Stimulated activated CD8-positive, alpha-beta memory T cell treated with anti-CD3 and anti-CD28 coated beads, Interleukin-2, amount 100 ng/mL, for 48 hours (primary cell): ENCODE data around the gene CYB5B.
A peak's percentile ranks its signal among the peaks of the same experiment; 100 is the strongest.

Experiments
- DNase-seq, 2 donors: peaks; one replicate each; pipeline ENCODE4 v3.0.0-alpha.2; 2020; ENCODE audit warnings: low read depth in 2 of 2

The CYB5B gene, protein sequence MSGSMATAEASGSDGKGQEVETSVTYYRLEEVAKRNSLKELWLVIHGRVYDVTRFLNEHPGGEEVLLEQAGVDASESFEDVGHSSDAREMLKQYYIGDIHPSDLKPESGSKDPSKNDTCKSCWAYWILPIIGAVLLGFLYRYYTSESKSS

DNA sequence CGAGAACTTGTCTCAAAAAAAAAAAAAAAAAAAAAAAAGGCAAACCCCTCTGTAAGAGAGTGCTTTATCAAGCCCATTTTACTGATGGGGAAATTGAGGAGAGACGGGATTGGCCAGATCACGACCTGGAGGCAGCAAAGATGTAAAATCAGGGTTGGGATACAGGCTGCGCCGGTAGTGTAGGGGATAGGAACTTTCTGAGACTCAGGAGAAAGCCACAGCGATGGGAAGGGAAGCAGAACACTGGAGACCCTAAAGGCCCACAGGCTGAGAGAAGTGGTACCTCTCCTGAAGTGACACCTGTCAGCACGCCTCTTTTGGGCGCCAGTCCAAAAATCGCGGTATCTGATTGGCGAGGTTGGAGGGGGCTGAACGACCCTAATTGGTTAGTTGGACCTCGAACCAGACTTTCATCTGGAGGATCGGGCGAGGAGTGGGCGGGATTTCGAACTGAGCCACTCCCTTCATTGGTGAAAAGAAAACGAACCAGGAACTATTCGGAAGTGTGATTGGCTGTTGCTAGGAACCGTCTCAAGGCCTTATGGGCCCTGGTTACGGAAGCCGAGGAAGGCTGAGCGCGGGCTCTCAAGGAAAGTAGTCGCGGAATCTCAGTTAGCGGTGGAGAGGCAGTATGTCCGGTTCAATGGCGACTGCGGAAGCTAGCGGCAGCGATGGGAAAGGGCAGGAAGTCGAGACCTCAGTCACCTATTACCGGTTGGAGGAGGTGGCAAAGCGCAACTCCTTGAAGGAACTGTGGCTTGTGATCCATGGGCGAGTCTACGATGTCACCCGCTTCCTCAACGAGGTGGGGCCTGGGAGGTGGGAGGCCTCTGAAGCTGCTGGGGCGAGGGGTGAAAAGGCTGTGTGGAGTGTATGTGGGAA is at the start of gene CYB5B:
CYB5B (plus strand) TSS at position 567 of the 882 bp plus-strand sequence; CDS start at position 632, 65 bp downstream.
- peak; percentile 84 to 92 for DNase-seq

DNA sequence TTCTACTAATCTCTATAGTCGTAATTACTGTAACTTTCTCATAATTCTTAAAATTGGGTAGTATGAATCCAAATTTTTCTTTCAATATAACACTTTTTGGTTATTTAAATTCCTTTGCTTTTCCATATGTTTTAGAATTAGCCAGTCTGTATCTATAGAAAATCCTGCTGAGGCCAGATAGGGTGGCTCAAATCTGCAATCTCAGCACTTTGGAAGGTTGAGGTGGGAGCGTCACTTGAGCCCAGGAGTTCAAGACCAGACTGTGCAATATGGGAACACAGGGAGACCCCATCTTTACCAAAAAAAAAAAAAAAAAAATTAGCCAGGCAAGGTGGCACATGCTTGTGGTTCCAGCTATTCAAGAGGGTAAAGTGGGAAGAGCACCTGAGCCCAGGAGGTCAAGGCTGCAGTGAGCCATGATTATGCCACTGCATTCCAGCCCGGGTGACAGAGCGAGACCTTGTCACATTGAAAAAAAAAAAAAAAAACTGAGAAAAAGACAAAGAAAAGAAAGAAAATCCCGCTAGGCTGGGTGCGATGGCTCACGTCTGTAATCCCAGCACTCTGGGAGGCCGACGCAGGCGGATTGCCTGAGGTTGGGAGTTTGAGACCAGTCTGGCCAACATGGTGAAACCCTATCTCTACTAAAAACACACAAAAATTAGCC is 47.9 kb upstream of the CYB5B start:
- DNase-seq, result no peak

DNA sequence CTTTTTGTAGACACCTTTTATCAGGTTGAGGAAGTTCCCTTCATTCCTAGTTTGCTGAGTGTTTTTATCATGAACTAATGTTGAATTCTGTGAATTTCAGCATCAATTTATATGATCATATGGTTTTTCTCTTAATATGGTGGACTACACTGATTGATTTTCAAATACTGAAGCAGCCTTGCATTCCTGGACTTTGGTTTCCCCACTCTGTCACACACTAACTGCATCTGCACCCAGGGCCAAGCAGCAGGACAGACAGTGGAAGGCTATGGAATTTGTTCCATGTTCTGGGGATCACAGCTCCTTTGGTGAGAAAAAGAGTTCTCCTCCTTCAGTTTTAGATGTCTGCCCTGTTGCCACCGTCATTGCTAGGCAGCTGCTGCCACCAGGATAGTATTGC is 46.4 kb upstream of the CYB5B start:
- no peak for DNase-seq

DNA sequence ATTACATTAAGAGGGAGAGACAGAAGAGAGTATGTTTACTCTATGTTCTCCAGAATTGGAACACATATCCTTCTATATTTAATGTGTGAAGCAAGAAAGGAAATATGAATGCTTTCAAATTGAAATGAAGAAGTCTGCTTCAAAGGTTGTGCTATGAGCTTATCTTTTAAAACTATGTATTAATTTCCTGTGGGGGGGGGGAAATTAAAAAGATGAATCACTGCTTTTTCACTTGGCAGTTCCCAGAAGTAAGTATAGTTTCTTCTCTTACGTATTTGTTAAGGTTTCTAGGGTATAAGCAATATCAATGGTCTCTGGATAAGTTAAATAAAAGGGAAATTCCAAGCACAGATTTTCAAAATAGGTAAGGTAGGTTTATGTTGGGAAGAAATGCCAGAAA is 45.7 kb upstream of the CYB5B start:
- DNase-seq, result no peak

DNA sequence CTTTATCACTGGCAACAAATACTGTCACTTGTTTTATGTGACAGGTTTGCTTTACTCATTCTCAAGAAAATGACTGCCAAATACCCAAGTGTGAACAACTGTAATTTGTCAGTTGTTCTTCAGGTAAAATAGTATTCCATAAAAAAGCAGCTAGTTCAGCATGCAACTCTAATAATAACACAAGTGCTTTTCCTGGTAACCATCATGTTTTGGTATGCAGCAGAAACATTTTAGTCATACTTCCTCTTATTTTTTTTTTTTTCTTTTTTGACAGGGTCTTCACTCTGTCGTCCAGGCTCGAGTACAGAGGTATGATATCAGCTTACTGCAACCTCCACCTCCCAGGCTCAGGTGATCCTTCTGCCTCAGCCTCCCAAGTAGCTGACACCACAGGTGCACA is 43.2 kb upstream of the CYB5B start:
- no peak for DNase-seq

DNA sequence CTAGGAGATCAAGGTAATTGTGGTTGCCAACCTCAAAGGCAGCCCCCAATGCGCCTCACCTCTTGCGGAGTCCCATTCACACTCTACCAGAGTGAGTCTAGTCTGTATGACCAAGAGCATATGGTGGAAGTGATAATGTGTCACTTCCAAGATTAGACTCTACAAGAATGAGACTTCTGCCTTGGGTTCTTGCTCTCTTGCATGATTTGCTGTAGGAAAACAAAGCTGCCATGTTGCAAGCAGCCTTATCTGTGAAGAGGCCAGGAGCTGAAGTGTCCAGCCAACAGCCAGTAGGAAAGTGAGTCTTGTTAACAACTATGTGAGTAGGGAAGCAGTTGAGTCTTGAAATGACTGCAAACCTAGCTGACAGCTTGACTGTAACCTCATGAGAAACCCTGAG is 42.0 kb upstream of the CYB5B start:
- no peak for DNase-seq

DNA sequence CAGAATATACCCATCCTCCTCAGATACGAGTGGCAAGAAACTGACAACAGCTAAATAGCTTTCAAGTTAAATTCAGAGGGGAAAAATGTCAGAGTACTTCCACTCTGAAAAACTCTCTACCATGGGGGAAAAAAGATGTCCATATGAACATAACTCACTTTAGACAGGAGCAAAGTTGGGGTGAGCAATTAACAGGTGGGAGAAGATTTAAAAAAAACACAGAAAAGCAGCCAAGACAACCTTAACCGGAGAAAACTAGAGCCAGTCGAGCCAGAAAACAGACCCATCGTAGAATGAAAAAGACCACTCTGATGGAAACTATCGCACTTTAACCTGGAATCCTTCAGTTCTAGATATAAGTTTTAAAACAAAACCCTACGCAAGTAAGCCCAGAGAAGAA is 39.4 kb upstream of the CYB5B start:
- DNase-seq, result no peak

DNA sequence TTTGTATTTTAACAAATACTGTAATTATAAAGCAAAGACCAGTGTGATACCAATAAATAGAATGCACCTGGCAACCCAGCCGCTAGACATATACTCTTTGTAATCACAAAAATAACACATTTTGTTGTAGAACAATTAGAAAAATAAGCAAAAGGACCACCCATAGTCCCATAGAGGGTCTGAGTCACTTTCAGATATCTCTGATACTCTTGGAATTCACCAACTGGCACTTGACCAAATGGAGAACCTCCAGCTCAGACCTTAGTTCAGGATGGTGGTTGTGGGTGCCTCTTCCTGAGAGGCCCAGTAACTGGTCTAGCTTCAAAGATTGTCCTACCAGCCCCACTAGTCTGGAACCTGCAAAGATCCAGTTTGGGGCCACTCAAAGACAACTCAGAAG is 37.8 kb upstream of the CYB5B start:
- DNase-seq, result no peak

DNA sequence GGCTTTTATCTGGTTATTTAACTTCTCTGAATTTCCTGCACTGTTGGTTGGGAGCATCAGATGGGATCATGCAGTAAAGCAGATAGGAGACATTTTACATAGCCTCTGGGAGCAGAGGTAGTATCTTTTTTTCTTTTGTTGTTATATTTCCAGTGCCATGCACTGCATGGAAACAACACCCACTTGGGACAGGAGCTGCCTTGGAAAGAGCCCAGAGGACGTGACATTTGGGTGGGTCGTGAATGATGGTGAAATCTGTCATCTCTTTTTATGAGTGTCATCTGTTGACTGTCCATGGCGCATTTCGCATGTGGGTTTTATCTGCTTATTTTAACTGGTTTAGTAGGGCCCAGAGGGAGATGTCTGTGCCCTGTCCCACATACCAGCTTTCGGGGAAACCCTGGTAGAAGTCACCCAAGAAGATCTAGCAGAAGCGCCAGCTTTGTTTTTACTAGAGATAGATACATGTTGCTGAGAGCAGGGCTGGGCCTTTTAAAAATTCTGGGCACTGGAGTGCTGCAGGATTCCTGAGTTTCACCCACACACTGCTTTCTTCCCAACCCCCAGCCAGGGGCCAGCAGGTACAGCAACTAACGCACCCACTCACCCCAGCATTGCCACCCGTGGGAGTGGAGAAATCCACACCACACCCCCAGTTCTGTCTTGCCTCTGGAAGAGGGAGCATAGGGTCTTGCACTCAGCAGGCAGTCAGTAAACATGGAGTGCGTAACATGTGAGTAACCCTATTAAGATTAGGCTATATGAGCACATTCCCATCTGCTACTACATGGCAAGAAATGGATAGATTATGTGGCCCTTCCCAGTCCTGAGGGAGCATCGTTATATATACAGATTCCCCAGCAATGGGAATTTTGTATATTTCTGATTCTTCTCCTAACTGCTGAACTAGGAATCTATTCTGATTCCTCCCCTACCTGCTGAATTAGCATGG is 30.2 kb upstream of the CYB5B start:
- no peak for DNase-seq

DNA sequence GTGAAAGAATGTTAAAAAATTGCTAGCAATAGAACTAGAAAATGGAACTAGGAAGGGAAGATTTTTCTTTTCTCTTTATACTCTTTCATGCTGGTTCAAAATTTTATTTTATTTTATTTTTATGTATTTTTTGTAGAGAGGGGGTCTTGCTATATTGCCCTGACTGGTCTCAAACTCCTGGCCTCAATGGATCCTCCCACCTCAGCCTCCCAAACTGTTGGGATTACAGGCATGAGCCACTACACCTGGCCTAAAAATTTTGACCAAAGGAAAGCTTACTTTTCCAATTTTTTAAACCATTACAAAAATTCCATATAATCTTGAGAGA is 28.6 kb upstream of the CYB5B start:
- DNase-seq, result no peak

DNA sequence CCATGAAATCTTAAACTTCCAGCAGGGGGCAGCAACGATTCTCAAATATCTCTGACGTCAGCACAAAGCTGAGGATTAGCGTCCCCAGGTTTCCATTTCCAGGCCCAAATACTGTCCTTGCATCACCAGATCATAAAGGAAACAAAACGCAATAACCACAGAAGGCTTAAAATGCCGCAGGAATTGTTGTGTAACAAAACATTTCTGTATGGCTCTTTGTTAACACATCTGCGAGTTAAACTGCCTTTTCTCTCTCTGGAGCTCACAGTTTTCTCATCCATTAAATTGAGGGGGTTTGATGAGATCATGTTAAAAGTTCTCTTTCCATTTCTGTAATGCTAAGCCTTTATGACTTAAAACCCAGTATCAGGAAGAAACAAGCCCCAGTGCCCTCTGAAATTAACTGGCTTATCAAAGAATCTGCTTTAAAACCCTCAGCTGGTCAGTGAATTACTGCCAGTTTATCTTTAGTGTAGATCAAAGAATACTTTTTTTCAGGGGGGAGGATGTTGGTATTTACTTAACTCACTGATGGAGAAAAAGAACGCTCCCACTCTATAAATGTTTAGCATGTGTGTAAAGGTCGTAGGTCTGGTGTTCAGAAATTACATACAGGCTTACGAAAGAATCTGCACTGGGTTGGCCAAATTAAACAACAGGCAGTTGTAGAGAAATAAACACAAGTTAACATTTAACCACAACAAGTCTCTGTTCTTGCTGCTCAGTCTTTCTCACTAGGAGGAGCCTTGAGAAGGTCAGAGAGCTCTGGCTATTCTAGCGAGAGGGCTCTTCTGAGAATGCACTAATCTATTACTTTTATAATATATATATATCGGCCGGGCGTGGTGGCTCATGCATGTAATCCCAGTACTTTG is 28.0 kb upstream of the CYB5B start:
- DNase-seq, result peak; percentile 28 to 46

DNA sequence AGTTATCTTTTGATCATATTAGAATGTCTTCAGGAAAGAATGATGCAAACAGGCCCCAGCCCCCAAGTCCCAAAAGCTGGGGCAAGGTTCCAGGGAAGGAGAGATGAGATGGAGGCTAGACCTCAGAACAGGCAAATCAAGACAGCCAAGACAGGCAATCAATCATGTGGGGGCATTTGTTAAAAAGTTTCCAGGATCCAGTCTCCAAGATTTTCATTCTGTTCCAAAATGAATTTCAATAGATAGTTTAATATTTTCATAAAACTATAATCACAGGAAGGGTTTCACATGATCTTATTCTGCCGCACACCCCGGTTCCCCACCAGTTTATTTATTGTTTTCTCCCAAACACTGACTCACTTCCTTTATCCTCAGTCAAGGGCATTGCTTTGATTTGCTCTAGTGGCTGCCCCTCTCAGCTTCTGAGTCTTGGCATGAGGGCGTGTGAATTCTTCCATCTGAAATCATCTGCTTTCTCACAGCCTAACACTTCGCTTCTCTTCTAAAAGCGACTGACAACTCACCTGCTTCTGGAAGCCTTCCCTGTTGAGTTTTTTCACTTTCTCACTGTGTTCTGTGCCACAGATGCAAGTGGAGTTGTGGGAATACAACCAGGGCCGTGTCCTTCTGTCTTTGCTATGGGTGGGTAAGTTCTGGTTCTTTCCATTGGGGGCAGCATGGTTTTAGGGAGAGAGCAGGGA is 26.4 kb upstream of the CYB5B start:
- no peak for DNase-seq

DNA sequence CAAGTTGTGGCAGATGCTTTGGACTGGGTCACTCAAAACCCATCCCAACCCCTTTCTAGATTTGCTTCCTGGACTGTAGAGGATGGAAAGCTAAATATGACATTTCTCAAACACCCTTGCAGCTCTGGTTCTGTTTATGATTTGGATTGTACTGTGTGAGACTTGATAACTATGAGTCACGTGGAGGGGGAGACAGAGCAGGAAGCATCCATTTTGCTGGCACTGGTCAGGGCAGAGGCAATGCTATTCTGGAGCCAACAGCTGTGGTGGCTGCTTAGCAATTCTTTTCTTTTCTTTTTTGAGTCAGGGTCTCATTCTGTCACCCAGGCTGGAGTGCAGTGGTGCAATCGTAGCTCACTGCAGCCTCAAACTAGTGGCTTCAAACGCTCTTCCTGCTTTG is 25.1 kb upstream of the CYB5B start:
- no peak for DNase-seq

DNA sequence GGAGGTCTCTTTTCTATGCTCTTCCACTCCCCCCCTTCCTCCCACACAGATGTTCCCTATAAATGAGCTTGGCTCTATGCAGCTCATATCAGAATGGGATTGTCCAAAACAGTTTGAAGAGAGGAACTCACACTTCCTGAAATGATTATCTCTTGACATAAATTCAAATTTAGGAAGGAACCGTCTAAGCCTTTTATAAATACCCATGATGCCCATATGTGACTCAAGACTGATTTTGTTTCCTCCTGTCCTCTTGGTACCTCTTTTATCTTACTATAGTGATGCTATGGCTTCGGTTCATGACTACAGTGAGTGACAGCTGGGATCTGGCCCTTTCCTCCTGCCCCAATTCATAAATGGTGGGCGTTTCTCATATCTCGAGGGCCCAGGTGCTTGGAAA is 22.0 kb upstream of the CYB5B start:
- no peak for DNase-seq

DNA sequence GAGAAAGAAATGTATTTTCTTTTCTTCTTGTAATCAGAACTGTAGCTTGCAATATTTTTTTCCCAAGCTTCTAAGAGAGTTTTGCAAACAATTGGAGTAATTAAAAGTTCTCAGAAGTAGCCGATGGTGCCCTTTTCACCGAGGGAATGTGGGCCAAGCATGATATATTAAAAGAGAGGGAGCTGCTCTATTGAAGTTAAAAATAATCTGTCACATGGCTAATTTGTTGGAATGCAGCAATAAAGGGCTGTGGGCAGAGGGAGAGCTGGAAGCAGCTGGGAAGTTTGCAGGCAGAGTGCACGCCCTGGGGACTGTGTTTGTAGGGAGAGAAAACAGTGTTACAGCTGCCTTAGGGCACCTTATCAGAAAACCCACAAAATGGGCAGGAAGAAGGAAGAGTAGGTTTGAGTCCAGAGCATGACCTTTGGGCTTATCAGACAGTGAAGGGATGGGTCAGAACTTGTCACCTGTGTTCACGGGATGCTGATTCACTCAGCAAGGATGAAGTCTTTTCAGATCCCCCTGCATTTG is 20.1 kb upstream of the CYB5B start:
- no peak for DNase-seq

DNA sequence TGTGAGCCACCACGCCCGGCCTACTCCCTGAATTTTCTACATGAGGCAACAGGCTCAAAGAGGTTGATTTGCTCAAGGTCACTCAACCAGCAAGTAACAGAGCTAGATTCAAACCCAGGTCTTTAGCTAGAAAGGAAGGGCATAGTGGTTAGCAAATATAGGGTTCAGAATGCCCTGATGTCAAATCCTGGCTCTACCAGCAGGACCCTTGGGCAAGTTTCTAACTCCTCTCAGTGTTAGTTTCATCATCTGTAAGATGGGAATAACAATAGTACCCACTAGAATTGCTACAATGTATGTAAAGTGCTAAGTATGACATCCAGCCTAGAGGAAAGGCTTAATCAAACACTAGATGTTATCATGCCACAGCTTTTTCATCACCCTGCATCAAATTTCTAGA is 19.1 kb upstream of the CYB5B start:
- DNase-seq, result no peak

DNA sequence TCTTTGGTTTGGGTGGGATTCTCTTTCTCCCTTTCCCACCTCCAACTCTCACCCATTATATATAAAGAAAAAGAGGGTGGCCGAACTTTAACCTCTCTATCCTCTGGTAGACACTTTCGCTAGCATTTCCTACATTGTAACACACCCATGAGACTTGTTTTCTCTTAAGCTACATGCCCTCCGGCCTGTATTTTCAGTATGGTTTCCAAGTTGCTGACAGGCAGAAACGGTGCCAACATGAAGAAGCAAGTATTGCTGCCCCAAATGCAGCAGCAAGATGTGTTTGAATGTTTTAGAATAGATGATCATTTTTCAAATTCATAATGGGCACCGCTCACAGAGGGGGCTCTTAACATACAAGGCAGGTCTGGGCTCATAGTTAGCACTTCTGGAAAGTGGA is 18.7 kb upstream of the CYB5B start:
- no peak for DNase-seq

DNA sequence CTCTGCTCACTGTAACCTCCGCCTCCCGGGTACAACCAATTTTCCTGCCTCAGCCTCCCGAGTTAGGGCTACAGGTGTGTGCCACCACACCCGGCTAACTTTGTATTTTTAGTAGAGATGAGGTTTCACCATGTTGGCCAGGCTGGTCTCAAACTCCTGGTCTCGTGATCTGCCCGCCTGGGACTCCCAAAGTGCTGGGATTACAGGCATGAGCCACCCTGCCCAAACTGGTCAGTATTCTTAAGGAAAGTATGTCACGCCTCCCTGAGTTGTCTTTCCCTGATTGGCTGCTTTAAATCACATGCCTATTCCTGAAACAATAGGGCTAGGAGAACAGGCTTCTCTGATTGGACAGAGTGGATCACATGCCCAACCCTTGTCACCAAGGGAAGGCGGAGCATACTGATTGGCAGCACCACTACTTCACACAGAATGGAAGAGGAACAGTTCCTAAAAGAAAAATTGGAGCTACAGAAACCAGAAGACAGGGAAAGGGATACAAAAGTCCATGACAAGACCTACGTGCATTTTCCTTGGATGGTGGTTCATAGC is 17.6 kb upstream of the CYB5B start:
- no peak for DNase-seq

DNA sequence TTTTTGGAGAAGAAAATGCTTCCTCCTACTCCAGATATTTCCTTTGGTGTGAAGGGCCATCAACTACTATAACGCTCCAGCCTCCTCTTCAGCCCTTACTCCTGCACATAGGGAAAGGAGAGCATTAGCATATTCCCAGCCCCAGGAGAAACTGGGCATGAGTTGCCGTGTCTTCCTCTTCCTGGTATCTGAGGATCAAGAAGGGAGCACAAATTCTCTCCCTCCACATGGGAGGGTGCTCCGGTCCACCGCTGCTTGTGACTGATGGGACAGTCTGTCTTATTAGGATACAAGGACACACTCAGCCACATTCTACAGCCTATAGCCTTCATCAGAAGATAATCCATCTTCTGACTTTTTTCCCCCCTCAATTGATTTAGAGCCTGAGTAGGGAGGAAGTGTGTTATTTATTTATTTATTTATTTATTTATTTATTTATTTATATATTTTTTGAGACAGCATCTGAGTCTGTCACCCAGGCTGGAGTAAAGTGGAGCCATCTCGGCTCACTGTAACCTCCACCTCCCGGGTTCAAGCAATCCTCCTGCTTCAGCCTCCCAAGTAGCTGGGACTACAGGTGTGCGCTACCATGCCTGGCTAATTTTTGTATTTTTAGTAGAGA is 16.6 kb upstream of the CYB5B start:
- DNase-seq, result no peak
